Fibroblast of peridontal ligament (primary cell): ENCODE results near the gene ARHGAP27.

Source experiments
- DNase-seq: peaks from one replicate; pipeline ENCODE4 v3.0.0-alpha.2; 2010; ENCODE audit errors: extremely low read depth

The ARHGAP27 gene

DNA sequence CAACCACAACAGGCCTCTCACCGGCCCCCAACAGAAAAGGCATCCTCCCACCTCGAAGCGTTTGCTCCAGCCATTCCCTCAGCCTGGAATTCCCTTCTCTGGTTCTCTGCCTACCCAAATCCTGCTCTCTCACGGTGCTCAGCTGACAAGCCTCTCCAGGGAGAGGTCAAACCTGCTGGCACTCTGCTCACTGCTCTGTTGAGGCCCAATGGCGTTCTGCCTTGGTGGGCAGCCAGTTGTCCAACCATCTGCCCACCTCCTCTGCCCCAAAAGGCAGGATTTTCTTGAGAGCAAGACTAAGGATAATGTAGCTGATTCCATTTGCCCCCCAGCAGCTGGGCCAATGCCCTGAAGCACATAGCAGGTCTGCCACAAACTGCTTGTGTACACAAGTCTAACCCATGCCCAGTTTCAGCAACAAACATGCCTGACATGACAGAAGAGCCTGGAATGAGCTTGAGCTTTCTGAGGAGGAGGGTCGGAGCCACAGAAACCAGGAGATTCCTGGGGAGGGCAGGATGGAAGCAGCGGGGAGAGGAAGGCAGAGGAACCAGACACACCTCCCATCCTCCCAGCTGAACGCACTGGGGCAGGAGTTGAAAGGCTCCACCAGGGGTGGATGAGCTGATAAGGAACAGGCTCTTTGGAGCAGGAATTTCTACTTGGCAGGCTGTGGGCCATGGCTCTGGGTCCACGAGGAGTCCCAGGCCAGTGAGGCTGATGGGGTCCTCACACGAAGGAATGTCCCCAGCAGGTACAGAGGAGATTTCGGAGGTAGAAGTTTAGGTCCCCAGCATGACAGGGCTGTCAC lies 23.9 kb downstream of the ARHGAP27 start:
- no peak for DNase-seq

- no peak for DNase-seq
These were observed 26.6 kb downstream of the ARHGAP27 start for GRCh38 chr17:45406107-45406506.

GRCh38 chr17:45405250-45406086 lies 27.2 kb downstream of the ARHGAP27 start:
- DNase-seq = no peak

- no peak for DNase-seq
These were observed 27.8 kb downstream of the ARHGAP27 start for GRCh38 chr17:45404870-45405249.

DNA sequence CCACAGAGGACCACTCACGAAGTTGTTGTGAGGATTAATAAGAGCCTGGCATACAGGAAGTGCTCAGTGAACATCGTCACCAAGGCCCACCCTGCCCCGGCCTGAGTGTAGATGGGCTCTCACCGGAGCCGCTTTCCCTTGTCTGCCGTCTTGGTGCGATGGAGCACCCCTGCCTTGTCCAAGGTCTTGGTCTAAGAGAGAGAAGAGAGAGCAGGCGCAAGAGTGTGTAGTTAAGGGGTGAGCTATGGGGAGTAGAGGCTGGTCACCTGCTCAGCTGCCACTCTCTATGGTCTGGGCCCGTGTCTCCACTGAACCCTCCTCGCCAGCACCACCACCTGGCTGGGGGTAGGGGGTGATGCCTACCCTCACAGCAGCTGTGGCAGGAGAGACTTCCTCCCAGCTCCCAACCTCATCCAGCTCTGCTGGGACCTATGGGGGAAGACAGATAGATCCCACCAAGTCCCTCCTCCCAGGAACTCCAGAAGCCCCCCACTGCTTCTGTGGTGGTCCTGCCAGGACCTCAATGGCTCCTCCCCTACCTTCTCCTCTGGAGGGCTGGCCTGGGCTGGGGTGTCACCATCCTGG lies 28.7 kb downstream of the ARHGAP27 start:
- DNase-seq = no peak

DNA sequence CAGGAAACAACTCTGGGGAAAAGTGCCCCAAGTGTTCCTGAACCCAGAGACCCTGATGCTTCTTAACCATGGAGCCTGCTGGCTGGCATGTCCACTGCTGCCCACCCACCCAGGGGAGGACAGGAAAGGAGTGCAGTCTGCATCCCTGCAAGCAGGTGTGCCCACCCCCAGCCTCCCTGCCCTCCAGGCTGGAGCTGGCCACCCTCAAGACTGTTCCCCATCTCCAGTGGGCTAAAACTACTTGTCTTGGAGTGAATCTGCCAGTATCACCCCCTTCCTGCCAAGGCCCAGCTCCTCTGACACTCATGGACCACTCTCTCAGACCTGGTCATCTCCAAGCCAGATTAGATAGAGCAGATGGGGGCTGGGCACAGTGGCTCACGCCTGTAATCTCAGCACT lies 29.8 kb downstream of the ARHGAP27 start:
- no peak for DNase-seq

- DNase-seq = no peak
These were observed 33.9 kb downstream of the ARHGAP27 start for GRCh38 chr17:45398800-45399199.

- no peak for DNase-seq
These were observed 34.9 kb downstream of the ARHGAP27 start for GRCh38 chr17:45397796-45398195.

DNA sequence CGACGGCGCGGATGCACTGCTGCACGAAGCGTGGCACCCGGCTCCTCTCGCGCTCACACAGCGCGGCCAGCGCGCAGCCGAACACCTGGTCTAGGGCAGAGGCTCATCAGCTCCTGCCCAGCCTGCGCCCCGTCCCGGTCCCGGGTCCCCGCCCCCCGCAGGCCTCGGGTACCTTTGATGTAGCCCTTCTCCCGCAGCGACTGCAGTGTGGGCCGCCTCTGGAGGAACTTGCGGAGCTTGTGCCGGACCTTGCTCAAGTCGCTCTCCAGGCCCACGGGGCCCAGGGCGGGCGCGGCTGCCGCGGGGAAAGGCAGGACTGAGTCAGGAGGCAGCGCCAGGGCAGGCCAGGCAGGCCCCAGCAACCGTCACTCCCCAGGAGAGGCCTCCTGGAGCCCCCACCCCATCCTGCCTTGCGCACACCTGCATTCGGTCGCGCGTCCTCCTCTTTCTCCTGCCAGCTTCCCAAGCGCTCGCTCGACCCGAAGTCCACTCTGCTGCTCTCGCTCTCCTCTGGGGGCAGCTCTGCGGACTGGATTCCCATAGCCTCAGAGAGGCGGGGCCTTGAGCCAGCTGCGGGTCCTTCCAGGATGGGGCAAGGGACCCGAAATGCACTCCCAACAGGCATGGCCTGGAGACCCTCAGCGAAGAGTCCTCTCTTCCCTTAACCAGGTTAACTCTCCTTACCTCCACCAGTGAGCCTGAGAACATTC lies 36.0 kb downstream of the ARHGAP27 start:
- no peak for DNase-seq

- DNase-seq = no peak
These were observed 36.9 kb downstream of the ARHGAP27 start for GRCh38 chr17:45395569-45396415.

DNA sequence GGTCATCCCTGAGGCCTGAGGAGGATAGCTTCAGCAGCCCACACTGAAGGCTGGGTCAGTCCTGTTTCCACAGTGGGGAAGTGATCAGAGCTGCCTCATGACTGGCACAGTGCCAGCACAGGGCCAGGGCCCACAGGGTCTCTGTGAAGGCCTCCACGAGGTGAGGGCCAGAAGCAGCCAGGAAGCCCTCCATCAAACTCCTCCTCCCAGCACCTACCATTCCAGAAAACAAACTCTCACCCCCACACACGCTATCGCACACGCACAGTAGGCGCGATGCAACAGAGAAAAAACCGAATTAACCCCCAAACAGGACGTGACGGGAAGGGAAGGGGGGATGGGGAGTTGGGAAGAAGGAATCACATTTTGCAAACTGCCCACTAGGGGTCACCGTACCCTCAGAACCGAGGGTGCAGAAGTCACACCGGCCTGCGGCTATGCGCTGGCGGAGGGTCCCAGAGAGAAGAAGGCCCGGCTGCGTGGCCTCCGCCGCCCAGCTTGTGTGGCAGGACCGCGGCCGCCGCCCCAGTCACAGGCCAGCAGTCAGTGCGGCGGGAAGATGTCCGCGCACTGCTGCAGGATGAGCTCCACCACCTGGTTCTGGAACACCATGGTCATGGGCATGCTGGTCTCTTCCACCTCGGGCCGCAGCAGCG lies 37.6 kb downstream of the ARHGAP27 start:
- DNase-seq = peak; percentile 83

- no peak for DNase-seq
These were observed 38.1 kb downstream of the ARHGAP27 start for GRCh38 chr17:45394564-45394912.

GRCh38 chr17:45394091-45394490 lies 38.6 kb downstream of the ARHGAP27 start:
- no peak for DNase-seq

DNA sequence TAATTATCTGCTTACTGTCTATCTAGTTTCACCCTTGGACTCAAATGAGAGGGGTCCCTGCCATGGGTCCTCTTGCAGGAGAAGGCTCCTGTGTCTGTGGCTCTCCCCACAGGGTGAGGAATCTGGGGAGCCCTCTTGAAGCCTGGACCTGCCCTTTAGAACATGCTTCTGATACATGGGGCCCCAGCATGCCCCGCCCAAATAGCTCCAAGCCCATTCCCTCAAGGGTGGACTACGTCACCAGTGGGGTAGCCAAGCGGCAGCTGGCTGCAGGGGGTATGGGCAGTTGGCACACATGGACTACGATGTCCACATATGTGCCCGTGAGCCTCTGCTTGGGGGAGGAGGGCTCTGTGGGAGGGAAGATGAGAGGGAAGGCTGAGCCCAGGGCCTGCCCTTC lies 39.3 kb downstream of the ARHGAP27 start:
- DNase-seq = no peak

GRCh38 chr17:45391918-45392317 lies 40.8 kb downstream of the ARHGAP27 start:
- no peak for DNase-seq

- no peak for DNase-seq
These were observed 41.4 kb downstream of the ARHGAP27 start for GRCh38 chr17:45391291-45391690.

DNA sequence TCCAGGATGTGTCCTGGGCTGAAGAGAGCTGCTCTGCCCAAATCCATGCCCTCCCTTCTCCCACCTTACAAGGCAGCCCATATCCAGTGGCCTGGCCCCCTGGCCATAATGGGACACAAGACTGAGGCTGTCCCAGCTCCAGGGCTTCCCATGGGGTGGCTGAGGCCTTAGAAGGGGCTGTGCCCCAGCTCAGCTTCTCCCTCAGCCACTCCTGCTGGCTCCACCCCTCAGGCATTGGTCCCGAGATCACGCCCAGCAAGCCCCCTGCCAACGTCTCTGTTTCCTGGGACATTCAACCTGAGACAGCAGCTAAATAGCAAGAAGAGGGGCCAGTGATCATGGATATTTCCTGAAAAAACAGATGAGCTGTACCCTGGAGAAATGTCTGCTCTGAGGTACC lies 43.3 kb downstream of the ARHGAP27 start:
- no peak for DNase-seq

DNA sequence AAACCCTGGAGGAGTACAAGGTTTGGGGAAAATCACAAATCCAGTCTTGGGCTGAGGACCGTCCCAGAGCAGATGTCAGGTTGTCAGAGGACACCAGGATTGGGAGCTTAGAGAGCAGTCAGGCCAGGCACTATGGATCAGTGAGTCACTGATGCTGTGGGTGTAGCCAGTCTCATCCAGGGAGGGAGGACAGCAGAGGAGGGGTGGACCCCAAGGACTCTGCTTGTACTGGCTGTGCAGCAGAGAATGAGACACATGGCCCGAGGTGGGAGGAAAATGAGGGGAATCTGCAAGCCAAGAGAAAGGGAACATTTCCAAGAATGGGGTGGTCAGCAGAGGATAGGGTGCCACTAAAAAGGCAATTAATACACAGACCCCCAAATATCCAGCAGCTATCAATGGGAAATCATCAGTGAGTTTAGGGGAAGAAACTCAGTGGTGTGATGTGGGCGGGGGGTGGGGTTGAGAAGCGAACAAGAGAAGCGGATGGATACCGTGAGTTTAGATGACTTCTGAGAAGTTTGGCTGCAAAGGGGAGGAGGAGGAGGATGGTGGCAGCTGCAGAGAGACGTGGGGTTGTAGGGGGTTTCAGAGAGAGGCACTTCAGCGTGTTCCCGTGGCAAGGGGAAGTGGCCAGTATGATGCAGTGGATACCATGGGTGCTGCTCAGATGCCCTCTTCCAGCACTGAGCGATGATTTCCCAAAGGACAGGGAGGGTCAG lies 43.9 kb downstream of the ARHGAP27 start:
- peak; percentile 29 for DNase-seq

DNA sequence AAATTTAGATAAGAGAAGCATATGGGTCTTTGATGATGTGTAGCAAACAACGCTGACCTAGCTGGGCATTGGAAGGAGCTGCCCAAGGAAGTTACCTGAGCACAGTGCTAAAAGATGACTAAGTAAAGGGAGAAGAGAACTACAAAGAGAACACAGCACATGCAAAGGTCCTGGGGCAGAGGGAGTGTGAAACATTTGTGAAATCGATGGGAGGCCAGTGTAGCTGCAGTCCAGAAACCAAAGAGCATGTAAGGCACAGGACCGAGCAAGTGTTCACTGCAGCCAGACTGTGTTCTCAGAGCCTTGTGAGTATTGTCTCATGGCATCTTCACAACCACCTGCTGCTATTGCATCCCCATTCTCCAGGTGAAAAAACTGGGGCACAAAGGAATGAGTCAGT lies 44.9 kb downstream of the ARHGAP27 start:
- DNase-seq = no peak

DNA sequence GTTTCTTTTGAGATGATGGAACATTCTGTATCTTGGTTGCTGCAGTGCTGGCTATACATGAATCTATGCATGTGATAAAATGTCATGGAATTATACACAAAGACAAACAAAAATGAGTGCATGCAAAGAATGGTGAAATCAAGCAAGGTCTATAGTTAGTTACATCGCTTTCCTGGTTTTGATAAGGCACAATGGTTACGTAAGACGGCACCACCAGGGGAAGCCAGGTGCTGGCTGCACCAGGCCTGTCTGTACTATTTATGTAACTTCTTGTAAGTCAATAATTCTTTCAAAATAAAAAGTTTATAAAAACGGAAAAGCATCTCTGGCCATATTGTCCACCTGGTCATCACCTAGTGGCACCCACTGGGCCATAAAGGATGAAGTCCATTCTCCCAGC lies 46.5 kb downstream of the ARHGAP27 start:
- DNase-seq = no peak
